ENCODE data around the gene ATG12. TPM values are rescaled to one million over a fixed set of nuclear protein-coding genes. Genes with fewer than 3 reads are reported as not detected.
"Not testable (repeated sequence)": the region's sequence is repeated elsewhere in the genome, so short reads cannot be mapped to it uniquely, and the experiment has no call there.

The ATG12 gene
- 54.4 and 55.9 TPM in 2 replicates for total RNA-seq

- DNase-seq (ENCODE audit: extremely low read depth, low read depth, low spot score): peak; percentile 84
Measured at GRCh38 chr5:115841382-115842088, at the start of gene ATG12, which contains the start of gene AP3S1. ATG12 (minus strand) TSS chr5:115841565; CDS start chr5:115841552, 13 bp downstream. AP3S1 (plus strand) TSS chr5:115841935; CDS start chr5:115842038, 103 bp downstream.

GRCh38 chr5:115888027-115888426 lies 46.7 kb upstream of the ATG12 start:
- no peak for DNase-seq (ENCODE audit: extremely low read depth, low read depth, low spot score)

GRCh38 chr5:115885208-115885607 lies 43.8 kb upstream of the ATG12 start:
- not testable (repeated sequence) for DNase-seq (ENCODE audit: extremely low read depth, low read depth, low spot score)

- DNase-seq (ENCODE audit: extremely low read depth, low read depth, low spot score): no peak
Measured at GRCh38 chr5:115884704-115885103, 43.3 kb upstream of the ATG12 start.

GRCh38 chr5:115882434-115882833 lies 41.1 kb upstream of the ATG12 start:
- DNase-seq (ENCODE audit: extremely low read depth, low read depth, low spot score): not testable (repeated sequence)

GRCh38 chr5:115877342-115877741 lies 36.0 kb upstream of the ATG12 start:
- not testable (repeated sequence) for DNase-seq (ENCODE audit: extremely low read depth, low read depth, low spot score)

GRCh38 chr5:115875447-115875846 lies 34.1 kb upstream of the ATG12 start:
- no peak for DNase-seq (ENCODE audit: extremely low read depth, low read depth, low spot score)

- no peak for DNase-seq (ENCODE audit: extremely low read depth, low read depth, low spot score)
Measured at GRCh38 chr5:115873392-115873791, 32.0 kb upstream of the ATG12 start.

GRCh38 chr5:115872447-115872846 lies 31.1 kb upstream of the ATG12 start:
- DNase-seq (ENCODE audit: extremely low read depth, low read depth, low spot score): no peak

- no peak for DNase-seq (ENCODE audit: extremely low read depth, low read depth, low spot score)
Measured at GRCh38 chr5:115869256-115869795, 28.0 kb upstream of the ATG12 start.

GRCh38 chr5:115859378-115859777 lies 18.0 kb upstream of the ATG12 start:
- no peak for DNase-seq (ENCODE audit: extremely low read depth, low read depth, low spot score)

GRCh38 chr5:115858396-115858795 lies 17.0 kb upstream of the ATG12 start:
- no peak for DNase-seq (ENCODE audit: extremely low read depth, low read depth, low spot score)

GRCh38 chr5:115857626-115858349 lies 16.4 kb upstream of the ATG12 start:
- DNase-seq (ENCODE audit: extremely low read depth, low read depth, low spot score): no peak

- DNase-seq (ENCODE audit: extremely low read depth, low read depth, low spot score): no peak
Measured at GRCh38 chr5:115857057-115857479, 15.7 kb upstream of the ATG12 start.

GRCh38 chr5:115855959-115856358 lies 14.6 kb upstream of the ATG12 start:
- DNase-seq (ENCODE audit: extremely low read depth, low read depth, low spot score): no peak

GRCh38 chr5:115854139-115854538 lies 12.8 kb upstream of the ATG12 start:
- DNase-seq (ENCODE audit: extremely low read depth, low read depth, low spot score): no peak

GRCh38 chr5:115850744-115851416 lies 9.5 kb upstream of the ATG12 start:
- DNase-seq (ENCODE audit: extremely low read depth, low read depth, low spot score): no peak

GRCh38 chr5:115849258-115849798 lies 8.0 kb upstream of the ATG12 start:
- no peak for DNase-seq (ENCODE audit: extremely low read depth, low read depth, low spot score)

- DNase-seq (ENCODE audit: extremely low read depth, low read depth, low spot score): no peak
Measured at GRCh38 chr5:115847290-115847689, 5.9 kb upstream of the ATG12 start.

GRCh38 chr5:115844321-115844817 lies 3.0 kb upstream of the ATG12 start:
- no peak for DNase-seq (ENCODE audit: extremely low read depth, low read depth, low spot score)
